Immature natural killer cell (primary cell): ENCODE data around the gene TMEM126A. TPM values are rescaled to one million over a fixed set of nuclear protein-coding genes. Genes with fewer than 3 reads are reported as not detected.

Source experiments
- DNase-seq, 3 donors: peaks; one replicate each; pipeline ENCODE4 v3.0.0; 2022; ENCODE audit warnings: mixed read lengths in 1 of 3
- H3K27ac Mint-ChIP-seq, 6 donors: one replicate each; pipeline ENCODE4 v1.8.0; 2020; ENCODE audit warnings: mixed read lengths in 6 of 6, mild to moderate bottlenecking in 5 of 6, inconsistent platforms in 4 of 6, moderate library complexity in 3 of 6
- H3K27me3 Mint-ChIP-seq, 3 donors: one replicate each; pipeline ENCODE4 v1.8.0; 2020 to 2021; ENCODE audit warnings: low read depth in 3 of 3, mild to moderate bottlenecking in 3 of 3, mixed read lengths in 3 of 3, moderate library complexity in 3 of 3, inconsistent platforms in 1 of 3
- H3K36me3 Mint-ChIP-seq, 3 donors: one replicate each; pipeline ENCODE4 v1.8.0; 2020; ENCODE audit warnings: mixed read lengths in 3 of 3, inconsistent platforms in 2 of 3, mild to moderate bottlenecking in 2 of 3
- H3K4me1 Mint-ChIP-seq, 2 donors: one replicate each; pipeline ENCODE4 v1.8.0; 2020; ENCODE audit warnings: inconsistent platforms in 2 of 2, mild to moderate bottlenecking in 2 of 2, mixed read lengths in 2 of 2, moderate library complexity in 1 of 2
- H3K4me3 Mint-ChIP-seq, 5 donors: one replicate each; pipeline ENCODE4 v1.8.0; 2020; ENCODE audit warnings: mild to moderate bottlenecking in 5 of 5, mixed read lengths in 5 of 5, inconsistent platforms in 3 of 5, moderate library complexity in 3 of 5
- H3K9me3 Mint-ChIP-seq, 6 donors: one replicate each; pipeline ENCODE4 v1.8.0; 2020; ENCODE audit warnings: mild to moderate bottlenecking in 6 of 6, mixed read lengths in 6 of 6, inconsistent platforms in 4 of 6, moderate library complexity in 3 of 6
- polyA plus RNA-seq, 3 donors: library from polyadenylated mRNA; unstranded; fragments of 300-500 nt; fragmentation: Illumina TruSeq; gene quantifications; one replicate each; pipeline ENCODE4 v1.2.3, GENCODE V29; 2021

Gene TMEM126A
- polyA plus RNA-seq, 3 donors from 2014 or later = 60.9 to 85.2 (median 62.0) TPM

DNA sequence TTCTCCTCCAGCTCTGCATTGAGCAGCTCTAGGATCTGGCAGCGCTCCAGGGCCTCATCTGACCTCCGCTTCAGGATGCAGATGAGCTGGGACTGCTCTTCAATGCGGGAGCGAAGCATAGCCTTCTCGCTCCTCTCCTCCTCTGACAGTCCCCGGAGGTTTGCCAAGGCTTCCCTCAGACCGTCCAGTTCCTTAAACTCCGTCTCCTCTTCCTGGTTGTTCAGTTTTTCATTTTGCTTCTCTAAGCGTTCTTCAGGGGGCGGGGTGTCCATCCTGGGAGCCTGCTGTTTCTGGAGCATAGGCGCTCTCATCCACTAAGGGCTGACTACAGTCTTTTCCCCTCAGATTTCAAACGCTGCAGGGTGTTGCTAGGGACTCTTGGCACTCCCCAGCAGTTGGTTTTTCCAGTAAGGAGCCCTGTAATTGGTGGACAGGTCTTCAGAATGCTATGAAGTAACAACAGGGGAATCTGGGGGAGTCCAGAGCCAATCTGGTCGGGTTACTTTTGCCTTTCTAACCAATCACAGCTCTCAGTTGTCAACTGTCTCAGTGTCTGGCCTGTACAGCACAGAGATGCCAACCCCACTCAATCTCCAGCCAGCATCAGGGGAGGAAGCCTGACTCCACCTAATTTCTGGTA, 38.2 kb downstream of the TMEM126A start, which contains the start of gene CCDC89:
Gene CCDC89, minus strand, starts transcription at position 376 of the 640 bp plus-strand sequence. Its CDS starts 65 bp downstream, at position 311.
- Mint-ChIP-seq H3K27ac (peak within 1 kb of the TSS in 4 of 6 donors; percentile 6 to 73 (median 58)), H3K9me3 (no peaks in the 10 kb centered on the region), H3K4me3 (no peak within 1 kb of the TSS), H3K36me3 (peaks cover 8 to 20% (median 18%) of the 10 kb centered on the region in 3 donors), H3K4me1 (peaks cover 15 to 26% of the 10 kb centered on the region in 2 donors), H3K27me3 (peaks cover 8 to 19% (median 9%) of the 10 kb centered on the region in 3 donors)
- no peak for DNase-seq

DNA sequence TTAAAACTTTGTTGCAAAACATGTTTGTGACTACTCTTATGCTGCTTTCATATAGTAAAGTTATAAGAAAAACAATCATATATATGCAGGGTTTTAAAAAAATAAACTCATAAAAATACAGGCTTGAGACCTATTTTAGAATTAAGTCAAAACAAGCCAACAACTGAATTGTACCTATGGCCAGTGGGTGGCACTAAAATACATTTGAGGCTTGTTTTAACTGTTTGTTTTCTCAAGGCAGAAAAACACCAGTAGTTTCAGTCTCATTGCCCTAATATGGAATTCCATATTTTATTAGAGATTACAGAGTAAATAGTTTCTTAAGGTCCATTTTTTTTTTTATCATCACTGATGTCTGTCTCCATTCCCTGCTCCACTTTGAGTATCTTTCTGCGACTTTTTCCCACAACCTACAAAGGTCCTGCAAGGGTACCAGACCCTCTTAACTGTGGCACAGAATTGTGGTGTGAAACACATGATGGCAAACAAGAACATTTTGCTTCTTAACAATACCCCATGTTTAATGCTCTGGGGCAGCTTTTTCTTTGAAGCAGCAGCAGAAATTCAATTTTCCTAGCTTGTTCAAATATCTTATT, 46.7 kb downstream of the TMEM126A start:
- H3K27ac Mint-ChIP-seq = peak overlapping the region in 3 of 6 donors; percentile 4 to 67 (median 44)
- peaks cover 17 to 53% (median 32%) of the 10 kb centered on the region in 3 donors for H3K36me3 Mint-ChIP-seq
- peak; percentile 31 to 41 (median 34) for DNase-seq

DNA sequence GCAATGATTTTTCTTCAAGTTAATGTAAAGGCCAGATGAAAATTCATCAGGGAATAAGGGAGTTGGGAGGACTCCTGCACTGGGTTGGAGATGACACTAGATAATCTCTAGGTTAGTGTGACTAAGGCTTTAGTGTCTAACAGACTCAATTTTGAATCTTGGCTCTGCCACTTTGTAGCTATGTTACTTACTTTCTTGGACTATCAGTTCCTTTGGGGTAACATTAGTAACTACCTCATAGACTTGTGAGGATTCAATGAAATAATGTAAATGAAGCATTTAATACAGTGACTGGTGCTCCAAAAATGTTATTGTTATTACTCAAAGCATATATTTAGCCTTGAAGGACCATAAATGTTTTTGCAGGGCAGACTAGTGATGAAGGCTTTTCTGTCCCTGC, 47.8 kb downstream of the TMEM126A start:
- Mint-ChIP-seq H3K9me3 (no peaks in the 10 kb centered on the region), H3K4me3 (no peak overlapping the region), H3K27ac (peak overlapping the region in 5 of 6 donors; percentile 43 to 81 (median 66)), H3K36me3 (peaks cover 8 to 49% (median 28%) of the 10 kb centered on the region in 3 donors), H3K4me1 (peaks cover 22 to 36% of the 10 kb centered on the region in 2 donors), H3K27me3 (peaks cover 0 to 2% (median 0%) of the 10 kb centered on the region in 3 donors)
- no peak for DNase-seq

More for the DNA sequence above, 46.7 kb downstream of the TMEM126A start:
- Mint-ChIP-seq H3K27me3 (peaks cover 0 to 2% (median 0%) of the 10 kb centered on the region in 3 donors), H3K4me3 (no peak overlapping the region), H3K4me1 (peaks cover 11 to 25% of the 10 kb centered on the region in 2 donors), H3K9me3 (no peaks in the 10 kb centered on the region)

DNA sequence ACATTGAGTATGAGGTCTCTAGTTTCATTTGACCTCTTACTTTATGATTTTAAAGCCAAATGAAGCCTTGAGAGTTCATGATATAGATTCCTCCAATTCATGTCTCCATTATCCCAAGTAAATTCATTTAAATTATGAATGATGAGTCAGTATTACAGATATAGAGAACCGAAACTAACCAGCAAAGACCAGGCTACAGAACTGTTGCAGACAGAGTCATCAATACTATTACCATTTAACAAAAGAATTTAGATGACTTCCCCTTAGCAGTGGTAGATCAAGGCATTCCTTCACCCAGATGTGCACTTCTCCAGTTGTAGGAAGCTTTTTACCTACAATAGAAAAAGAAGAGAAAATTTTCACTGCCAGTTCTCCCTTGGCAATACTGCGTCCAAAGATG, 50.0 kb downstream of the TMEM126A start:
- Mint-ChIP-seq H3K4me3 (no peak overlapping the region), H3K36me3 (peaks cover 10 to 40% (median 22%) of the 10 kb centered on the region in 3 donors), H3K4me1 (peaks cover 25 to 41% of the 10 kb centered on the region in 2 donors), H3K9me3 (no peaks in the 10 kb centered on the region), H3K27ac (peak overlapping the region; percentile 13 to 65 (median 48)), H3K27me3 (no peaks in the 10 kb centered on the region)
- DNase-seq = no peak

DNA sequence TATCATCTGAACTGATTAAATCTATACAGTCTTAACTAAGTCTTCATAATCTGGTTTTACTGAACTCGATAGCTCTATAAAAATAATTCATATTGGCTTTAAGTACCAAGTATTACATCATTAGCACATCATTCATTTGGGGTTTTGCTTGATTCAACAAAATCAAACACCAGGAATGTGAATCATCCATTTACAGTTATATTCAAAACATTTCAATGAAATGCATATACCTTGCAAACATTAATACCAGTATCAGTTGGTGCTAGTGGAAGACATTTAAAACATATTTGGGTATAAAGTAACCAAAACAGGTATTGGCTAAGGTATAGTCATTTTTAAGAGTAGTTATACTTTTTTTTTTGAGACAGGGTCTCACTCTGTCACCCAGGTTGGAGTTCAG, 50.4 kb downstream of the TMEM126A start:
- Mint-ChIP-seq H3K27me3 (peaks cover 0 to 1% (median 0%) of the 10 kb centered on the region in 3 donors), H3K9me3 (no peaks in the 10 kb centered on the region), H3K27ac (peak overlapping the region in 4 of 6 donors; percentile 51 to 81 (median 66)), H3K4me3 (no peak overlapping the region), H3K4me1 (peaks cover 25 to 41% of the 10 kb centered on the region in 2 donors), H3K36me3 (peaks cover 14 to 42% (median 23%) of the 10 kb centered on the region in 3 donors)
- DNase-seq = no peak

DNA sequence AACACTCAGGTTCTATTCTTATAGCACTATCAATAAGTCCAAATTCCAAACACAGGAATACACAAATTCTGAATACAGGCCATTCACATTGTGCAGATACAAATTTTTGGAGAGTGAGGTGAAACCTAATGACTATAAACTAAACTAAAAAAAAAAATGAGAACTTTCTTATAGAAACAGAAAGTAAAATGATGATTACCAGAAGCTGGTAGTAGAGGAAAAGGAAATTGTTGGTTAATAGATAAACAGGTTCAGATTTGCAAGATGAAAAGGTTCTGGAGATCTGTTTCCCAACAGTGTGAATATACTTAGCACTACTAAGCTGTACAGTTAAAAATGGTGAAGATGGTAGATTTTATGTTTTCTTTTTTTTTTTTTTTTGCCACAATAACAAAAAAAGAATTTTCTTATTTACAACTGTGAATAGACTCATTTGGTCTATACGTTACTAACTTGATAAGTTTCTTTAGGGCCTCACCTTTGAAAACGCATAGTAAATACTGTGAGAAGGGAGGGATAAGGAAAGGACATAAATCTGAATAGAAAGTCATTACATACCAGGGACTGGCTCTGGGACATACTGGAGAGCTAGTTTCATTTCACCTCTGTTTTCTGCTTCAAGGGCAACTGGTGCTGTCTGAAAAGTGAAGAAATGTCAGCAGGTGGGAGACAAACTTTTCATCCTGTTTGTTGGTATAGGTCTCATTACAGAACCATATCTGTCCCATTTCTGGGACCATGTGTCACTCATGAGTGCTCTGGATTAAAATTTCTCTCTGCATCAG, 52.4 kb downstream of the TMEM126A start:
- Mint-ChIP-seq H3K9me3 (no peaks in the 10 kb centered on the region), H3K36me3 (peaks cover 19 to 45% (median 24%) of the 10 kb centered on the region in 3 donors), H3K4me1 (peaks cover 22 to 33% of the 10 kb centered on the region in 2 donors), H3K27me3 (peaks cover 0 to 3% (median 0%) of the 10 kb centered on the region in 3 donors), H3K27ac (peak overlapping the region; percentile 68 to 91 (median 88)), H3K4me3 (peak overlapping the region; percentile 43 to 80 (median 72))
- DNase-seq = peak; percentile 28 to 42 (median 40)

DNA sequence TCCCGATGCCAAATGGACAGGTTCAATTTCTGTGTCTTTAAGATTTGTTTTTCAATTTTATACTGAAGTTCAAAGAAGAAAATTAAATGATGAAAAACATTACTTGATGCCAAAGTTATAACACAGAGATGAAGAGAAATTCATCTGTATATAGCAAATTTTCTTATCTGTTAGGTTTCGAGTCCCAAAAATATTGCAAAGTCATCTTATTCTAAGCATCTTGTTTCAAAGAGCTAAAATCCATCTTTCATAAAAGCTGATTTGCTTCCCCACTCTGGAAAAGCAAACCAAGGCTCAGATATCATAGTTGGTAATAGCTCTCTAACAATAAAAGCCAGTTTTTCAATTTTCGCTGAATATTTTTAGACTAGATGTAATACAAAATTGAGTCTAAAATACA, 57.2 kb downstream of the TMEM126A start:
- Mint-ChIP-seq H3K27me3 (peaks cover 0 to 3% (median 0%) of the 10 kb centered on the region in 3 donors), H3K4me1 (peaks cover 9 to 11% of the 10 kb centered on the region in 2 donors), H3K4me3 (no peak overlapping the region), H3K36me3 (peaks cover 37 to 47% (median 37%) of the 10 kb centered on the region in 3 donors), H3K9me3 (no peaks in the 10 kb centered on the region), H3K27ac (peak overlapping the region in 3 of 6 donors; percentile 16 to 60 (median 34))
- no peak for DNase-seq

DNA sequence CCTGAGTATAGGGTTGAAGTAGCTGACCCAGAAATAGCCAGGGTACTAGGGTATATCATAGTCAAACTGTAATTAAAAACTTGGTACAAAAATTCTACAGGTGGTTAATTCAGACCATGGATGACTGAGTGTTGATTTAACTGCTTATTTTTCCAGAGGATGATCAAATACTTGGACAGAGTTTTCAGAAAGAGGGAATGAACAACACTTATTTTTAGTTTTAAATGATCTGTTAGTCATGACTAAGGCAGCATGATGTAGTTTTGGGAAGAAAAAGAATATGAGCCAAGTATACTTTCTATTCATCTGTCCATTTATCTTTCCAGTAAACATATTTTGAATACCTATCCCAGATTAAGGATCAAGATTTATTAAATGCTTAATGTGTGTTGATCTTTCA, 58.0 kb downstream of the TMEM126A start:
- DNase-seq = no peak

More for the DNA sequence above, 58.0 kb downstream of the TMEM126A start:
- Mint-ChIP-seq H3K9me3 (no peaks in the 10 kb centered on the region), H3K4me3 (no peak overlapping the region), H3K4me1 (peaks cover under 1 to 3% of the 10 kb centered on the region in 2 donors), H3K27ac (peak overlapping the region; percentile 14 to 72 (median 37)), H3K36me3 (peaks cover 37 to 51% (median 37%) of the 10 kb centered on the region in 3 donors), H3K27me3 (peaks cover 0 to 3% (median 0%) of the 10 kb centered on the region in 3 donors)

Other genes starting within 250 kb of the TMEM126A start
- 1 to 10 TPM in 2 of 3 donors, under 1 TPM in 1; 0.57 to 1.9 (median 1.2) TPM for gene DLG2, start 20.6 kb upstream of the TMEM126A start, polyA plus RNA-seq
- gene TMEM126B, start 19.4 kb upstream of the TMEM126A start, polyA plus RNA-seq = 100 to 1,000 TPM in 1 of 3 donors, 10 to 100 TPM in 2; 67.0 to 101 (median 68.9) TPM
- 10 to 100 TPM in 2 of 3 donors, 1 to 10 TPM in 1; 8.5 to 22.5 (median 11.4) TPM for gene CREBZF, start 17.2 kb downstream of the TMEM126A start, polyA plus RNA-seq
- not detected for gene CCDC89, start 38.2 kb downstream of the TMEM126A start, polyA plus RNA-seq
- gene SYTL2, start 163.2 kb downstream of the TMEM126A start, polyA plus RNA-seq = 10 to 100 TPM; 26.1 to 67.0 (median 33.3) TPM
- gene CCDC83, start 207.4 kb downstream of the TMEM126A start, polyA plus RNA-seq = not detected